GM12865 (cell line): ENCODE measurements around the gene TNS2.
"Not testable (repeated sequence)": the region's sequence is repeated elsewhere in the genome, so short reads cannot be mapped to it uniquely, and the experiment has no call there.

Experiments used
- DNase-seq: peaks from one replicate; pipeline ENCODE4 v3.0.0; 2010; ENCODE audit warnings: low read depth
- H3K4me3 ChIP-seq: 2 replicates; pipeline ENCODE4 v1.5.1; 2011; ENCODE audit warnings: mild to moderate bottlenecking, low read depth, low read length, control low read depth
- TF ChIP-seq, protein P1 (sequence below): IDR thresholded peaks from 2 replicates; pipeline ENCODE4 v1.5.1; 2011; ENCODE audit warnings: low read length, control low read depth, low read depth, inconsistent platforms; ENCODE audit not compliant: insufficient read depth; ENCODE audit errors: missing control alignments

Gene TNS2

DNA sequence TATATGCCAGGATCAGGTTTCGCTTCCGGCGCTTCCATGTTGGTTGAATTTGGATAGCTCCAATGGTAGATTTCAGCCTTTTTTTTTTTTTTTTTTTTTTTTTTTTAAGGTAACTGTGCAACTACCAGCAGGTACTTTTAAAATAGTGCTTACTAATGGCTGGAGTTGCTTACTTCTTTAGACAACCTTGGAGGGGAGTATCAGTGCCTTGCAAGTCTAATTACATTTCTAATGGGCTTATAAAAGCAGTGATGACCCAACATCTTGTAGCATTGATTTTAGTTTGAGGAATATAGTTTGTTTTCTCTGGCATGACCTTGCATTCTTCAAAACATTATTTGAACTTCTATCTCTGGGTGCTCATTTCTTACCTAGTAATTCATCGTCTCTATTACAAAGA, 42.5 kb upstream of the TNS2 start:
- TF ChIP-seq, protein P1, sequence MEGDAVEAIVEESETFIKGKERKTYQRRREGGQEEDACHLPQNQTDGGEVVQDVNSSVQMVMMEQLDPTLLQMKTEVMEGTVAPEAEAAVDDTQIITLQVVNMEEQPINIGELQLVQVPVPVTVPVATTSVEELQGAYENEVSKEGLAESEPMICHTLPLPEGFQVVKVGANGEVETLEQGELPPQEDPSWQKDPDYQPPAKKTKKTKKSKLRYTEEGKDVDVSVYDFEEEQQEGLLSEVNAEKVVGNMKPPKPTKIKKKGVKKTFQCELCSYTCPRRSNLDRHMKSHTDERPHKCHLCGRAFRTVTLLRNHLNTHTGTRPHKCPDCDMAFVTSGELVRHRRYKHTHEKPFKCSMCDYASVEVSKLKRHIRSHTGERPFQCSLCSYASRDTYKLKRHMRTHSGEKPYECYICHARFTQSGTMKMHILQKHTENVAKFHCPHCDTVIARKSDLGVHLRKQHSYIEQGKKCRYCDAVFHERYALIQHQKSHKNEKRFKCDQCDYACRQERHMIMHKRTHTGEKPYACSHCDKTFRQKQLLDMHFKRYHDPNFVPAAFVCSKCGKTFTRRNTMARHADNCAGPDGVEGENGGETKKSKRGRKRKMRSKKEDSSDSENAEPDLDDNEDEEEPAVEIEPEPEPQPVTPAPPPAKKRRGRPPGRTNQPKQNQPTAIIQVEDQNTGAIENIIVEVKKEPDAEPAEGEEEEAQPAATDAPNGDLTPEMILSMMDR: no peak
- peak overlapping the region; percentile 91 for H3K4me3 ChIP-seq
- no peak for DNase-seq

DNA sequence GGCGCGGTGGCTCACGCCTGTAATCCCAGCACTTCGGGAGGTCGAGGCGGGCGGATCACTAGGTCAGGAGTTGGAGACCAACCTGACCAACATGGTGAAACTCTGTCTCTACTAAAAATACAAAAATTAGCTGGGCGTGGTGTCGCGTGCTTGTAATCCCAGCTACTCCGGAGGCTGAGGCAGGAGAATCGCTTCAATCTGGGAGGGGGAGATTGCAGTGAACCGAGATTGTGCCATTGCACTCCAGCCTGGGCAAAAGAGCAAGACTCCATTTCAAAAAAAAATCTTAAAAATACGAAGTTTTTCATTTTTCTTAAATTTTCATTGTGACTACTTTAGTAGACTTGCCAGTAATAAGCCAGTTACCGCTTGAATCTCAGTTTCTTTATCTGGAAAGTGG, 41.1 kb upstream of the TNS2 start:
- peak overlapping the region; percentile 91 for H3K4me3 ChIP-seq
- DNase-seq: not testable (repeated sequence)

DNA sequence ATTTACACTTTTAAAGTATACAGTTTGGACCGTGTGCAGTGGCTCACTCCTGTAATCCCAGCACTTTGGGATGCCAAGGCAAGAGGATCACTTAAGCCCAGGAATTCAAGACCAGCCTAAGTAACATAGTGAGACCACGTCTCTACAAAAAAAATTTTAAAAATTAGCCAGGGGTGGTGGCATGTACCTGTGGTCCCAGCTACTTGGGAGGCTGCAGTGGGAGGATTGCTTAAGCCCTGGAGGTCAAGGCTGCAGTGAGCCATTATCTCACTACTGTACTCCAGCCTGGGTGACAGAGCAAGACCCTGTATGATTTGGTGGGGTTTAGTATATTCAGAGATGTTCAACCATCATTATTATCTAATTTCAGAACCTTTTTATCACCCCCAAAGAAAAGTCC, 38.9 kb upstream of the TNS2 start:
- DNase-seq: no peak
- no peak overlapping the region for H3K4me3 ChIP-seq
- TF ChIP-seq, protein P1: no peak

DNA sequence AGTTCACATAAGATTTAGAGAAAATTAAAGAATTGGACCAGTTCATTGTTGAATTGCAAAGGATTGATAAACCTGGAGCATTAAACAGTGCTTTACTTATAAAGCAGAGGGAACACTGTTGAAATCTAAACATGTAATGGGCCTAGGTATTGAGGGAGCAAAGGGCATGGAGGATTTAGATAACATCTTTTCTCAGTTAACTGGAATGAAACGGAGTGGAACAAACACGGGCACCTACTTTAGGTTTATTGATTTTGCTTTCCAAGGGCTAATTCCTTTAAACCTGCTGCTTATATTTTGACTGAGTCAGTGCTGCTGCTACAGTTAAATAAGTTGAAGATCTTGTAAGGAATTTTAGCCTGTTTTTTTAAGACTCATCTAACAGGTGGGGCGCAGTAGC, 38.0 kb upstream of the TNS2 start:
- TF ChIP-seq, protein P1: no peak
- no peak for DNase-seq
- no peak overlapping the region for H3K4me3 ChIP-seq

DNA sequence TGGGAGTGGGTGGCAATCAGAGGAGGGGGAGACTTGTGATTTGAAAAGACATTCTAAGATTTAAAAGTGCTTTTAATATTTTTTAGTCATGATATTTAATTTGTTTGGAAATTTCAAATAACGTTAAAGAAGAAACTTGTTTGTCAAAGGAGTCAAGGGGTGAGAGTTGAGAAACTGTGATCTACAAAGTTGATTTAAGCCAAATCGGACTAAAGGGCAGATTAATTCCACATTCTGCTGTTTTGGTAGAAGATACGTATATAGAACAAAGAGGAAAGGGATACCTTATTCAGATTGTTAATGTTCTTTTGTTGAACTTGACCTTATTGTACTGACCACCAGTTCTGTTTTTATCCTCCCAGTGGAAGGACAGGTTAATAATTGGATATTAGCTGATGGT, 36.9 kb upstream of the TNS2 start:
- TF ChIP-seq, protein P1: no peak
- no peak overlapping the region for H3K4me3 ChIP-seq

DNA sequence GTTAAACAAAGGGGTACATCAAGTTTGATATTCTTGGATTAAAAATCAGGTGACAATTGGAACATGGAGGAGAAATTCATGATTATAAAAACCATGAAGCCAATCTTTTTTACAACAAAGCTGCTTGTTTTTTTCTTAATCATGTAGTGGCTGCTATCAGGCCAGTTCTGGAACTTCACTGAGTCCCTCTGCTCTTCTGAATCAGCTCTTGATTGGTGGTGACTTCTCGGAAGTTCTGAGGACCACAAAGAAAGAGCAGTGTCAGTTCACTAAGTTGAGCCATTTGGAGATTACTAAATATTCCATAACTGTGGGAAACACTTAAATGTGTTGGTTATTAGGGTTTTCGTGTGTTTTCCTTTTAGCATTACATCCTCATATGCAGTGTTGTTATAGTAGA, 35.2 kb upstream of the TNS2 start:
- DNase-seq: no peak
- TF ChIP-seq, protein P1: no peak
- no peak overlapping the region for H3K4me3 ChIP-seq

More for the DNA sequence above, 36.9 kb upstream of the TNS2 start:
- DNase-seq: no peak

DNA sequence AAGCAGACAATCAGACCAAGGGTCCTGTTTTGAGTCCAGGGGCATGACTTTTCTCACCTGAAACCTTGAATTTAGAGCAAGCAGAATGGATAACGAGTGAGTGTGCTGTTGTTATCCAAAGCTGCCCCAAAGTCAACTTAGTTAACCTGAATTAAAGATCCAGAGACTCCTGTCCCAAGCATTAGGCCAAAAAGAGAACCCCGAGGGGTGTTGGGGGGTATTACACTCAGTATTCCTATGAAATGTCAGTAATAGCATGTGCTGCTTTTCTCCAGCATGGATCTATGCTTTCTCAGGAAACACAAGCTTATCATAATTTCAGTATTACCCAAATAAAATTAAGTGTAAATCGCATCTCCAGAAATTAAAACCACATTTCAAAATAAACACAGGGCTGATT, 24.6 kb upstream of the TNS2 start:
- no peak overlapping the region for H3K4me3 ChIP-seq
- TF ChIP-seq, protein P1: no peak
- no peak for DNase-seq

DNA sequence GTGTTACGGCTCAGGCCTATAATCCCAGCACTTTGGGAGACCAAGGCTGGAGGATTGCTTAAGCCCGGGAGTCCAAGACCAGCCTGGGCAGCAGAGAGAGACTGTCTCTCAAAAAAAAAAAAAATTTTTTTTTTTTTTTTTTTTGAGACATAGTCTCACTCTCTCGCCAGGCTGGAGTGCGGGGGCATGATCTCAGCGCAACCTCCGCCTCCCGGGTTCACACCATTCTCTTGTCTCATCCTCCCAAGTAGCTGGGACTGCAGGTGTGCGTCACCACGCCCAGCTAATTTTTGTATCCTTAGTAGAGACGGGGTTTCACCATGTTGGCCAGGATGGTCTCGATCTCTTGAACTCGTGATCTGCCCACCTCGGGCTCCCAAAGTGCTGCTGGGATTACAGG, 22.9 kb upstream of the TNS2 start:
- not testable (repeated sequence) for DNase-seq, H3K4me3 ChIP-seq
